HG03039 (cell line): ENCODE measurements around the gene PTPRN2.

Experiments
- ATAC-seq: cut with Tn5 transposase; IDR thresholded peaks from one replicate; pipeline ENCODE4 v1.9.1; 2021; ENCODE audit warnings: mild to moderate bottlenecking, moderate library complexity; ENCODE audit not compliant: unreplicated experiment

Gene PTPRN2

DNA sequence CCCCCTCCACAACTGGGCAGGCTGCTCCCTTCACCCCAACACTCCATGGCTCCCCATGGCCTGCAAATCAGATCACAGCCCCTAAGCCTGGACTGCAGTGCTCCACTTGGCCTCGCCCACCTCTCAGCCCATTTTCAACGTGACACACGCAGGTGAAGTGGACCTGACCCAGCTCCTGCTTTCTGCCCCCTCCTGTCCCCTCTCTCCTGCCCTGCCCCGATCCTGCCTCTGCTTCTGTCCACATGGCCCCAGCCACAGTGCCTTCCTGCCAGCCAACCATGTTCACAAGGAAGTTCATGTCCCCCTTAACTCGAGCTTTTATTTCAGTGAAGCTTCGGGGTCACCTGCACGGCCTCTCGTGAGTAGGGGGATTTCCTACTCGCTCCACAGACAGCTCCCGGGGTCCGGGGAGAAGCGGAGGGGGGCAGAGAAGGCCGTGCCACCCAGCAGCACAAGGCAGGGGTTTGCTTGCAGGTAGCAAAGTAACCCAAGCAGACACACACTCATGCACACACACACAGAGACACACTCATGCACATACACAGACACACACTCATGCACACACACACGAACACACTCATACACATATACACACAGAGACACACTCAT, 713.3 kb downstream of the PTPRN2 start:
- no peak for ATAC-seq

DNA sequence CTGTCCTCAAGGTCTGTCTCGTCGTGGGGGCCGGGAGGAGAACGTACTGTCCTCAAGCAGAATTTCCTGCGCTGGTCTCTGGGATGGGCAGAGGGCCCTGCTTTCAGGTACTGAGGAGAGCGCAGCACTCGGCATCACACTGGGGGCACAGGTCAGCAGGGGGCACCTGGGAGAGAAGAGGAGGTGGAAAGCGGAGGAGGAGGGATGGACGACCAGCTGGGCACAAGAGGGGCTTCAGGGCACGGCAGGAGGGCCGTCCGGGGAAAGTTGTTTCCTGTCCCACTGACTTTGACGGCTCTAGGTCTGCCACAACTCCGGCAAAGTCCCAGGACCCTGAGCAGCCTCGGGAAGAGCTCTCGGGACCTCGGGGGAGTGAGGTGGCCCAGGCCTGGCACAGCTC, 714.0 kb downstream of the PTPRN2 start:
- ATAC-seq: no peak

DNA sequence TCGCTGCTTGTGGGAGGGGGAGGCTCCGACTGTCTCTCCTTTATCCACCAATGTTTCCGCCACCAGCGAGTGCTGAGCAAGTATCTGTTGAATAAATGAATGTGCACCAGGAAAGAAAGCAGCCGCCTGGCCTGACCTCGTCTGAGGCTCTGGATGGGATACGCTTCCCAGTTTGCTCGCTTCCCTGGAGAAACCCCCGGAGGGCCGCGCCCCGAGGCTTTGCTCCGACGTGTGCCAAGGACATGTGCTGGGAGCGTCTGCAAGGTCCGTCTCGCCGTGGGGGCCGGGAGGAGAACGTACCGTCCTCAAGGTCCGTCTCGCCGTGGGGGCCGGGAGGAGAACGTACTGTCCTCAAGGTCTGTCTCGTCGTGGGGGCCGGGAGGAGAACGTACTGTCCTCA, 714.4 kb downstream of the PTPRN2 start:
- no peak for ATAC-seq

DNA sequence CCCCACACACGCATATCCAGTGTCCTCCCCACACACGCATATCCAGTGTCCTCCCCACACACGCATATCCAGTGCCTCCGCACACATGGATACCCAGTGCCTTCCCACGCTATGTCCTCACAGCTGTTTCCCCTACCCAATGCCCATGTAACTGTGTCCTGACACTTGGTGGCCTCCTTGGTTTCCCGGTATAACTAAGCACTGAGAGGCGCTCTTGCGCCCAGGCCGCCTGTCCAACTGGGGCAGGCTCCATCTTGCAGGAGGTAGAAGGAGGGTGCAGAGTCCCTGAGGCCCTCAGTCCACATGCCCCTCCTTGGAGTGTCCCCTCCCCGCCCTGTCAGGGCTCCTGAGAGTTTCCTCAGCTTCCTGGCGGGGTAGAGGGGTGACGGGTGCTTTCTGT, 715.2 kb downstream of the PTPRN2 start:
- no peak for ATAC-seq

GRCh38 chr7:157871681-157872080, 715.9 kb downstream of the PTPRN2 start:
- no peak for ATAC-seq

DNA sequence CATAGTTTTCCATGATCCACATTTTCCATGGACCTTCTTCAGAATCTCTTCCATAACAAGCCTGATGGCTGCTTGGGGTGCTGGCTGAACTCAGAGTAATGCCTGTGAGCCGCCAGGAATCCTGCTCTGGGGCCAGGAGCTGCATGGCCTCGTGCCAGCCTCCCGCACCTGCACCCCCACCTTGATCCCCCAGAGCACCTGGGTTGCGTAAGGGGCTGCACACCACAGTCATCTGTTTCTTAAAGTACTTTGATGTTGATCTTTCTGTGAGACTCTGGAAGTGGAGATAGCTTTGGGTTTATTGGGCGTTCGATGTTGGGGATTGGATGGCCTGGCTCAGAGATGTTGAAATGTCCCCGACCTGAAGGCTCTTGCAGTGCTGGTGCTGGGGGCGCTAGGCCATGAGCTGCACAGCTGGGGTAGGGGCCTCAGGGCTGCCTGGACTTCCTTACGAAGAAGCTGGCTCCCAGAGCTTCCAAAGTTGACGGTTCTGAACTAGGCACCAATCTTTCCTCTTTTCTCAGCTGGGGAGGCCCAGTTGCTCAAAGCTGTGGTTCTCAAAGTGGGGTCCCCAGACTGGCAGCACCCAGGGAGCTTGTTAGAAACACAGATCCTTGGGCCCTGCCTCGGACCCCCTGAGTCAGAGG, 716.9 kb downstream of the PTPRN2 start:
- ATAC-seq: no peak

DNA sequence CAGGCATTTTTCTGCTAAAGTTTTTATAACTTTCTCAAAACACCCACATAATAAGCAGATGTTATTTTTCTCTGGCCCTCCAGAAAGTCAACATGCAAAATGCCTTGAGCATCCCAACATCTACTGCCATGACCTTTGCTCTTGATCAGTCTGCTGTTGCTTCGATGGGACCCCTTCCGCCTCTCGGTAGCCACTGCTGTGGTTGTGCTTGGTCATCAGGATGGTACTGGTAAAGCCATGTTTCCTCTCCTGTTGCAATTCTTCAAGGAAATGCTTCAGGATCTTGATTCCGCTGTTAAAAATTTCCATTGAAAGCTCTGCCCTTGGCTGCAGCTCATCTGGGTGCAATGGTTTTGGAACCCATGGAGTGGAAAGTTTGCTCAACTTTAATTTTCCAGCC, 717.8 kb downstream of the PTPRN2 start:
- no peak for ATAC-seq

GRCh38 chr7:157867685-157868305, 719.8 kb downstream of the PTPRN2 start:
- no peak for ATAC-seq

GRCh38 chr7:157866336-157866924, 721.2 kb downstream of the PTPRN2 start:
- ATAC-seq: no peak

DNA sequence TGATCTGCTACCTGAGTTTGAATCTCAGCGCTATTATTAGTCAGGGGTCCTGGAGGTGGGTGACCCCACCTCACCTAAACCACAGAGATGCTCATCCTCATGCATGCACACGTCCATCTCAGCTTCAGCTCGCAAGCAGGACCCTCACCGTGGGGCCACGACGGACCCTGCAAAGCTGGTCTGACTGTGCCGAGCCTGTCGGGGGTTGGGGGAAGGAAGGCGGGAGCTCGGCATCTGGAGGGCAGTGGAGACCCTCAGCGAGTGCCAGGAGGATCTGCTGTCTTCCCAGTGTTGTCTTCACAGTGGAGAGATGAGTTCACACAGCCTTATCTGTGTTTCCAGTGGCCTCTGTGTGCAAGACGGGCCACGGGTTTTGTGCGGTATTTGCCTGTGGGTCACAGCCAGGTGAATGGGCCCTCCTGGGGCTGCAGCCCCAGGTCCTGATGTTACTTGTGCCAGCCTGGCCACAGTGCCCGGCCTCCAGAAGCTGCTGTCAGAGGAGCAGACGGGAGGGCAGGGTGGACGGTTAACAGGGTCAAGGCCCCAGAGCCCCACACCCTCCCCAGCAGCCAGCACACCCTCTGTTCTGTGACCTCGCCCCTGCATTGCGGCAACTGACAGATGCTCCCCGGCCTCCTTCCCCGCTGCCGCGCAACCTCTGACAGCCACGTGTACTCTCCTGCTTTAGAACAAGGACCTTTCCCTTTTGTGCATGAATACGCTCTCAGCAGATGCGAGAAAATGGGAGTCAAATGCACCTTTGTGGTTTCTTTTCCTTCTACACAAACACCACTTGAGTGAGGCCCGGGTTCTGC, 722.1 kb downstream of the PTPRN2 start:
- no peak for ATAC-seq

DNA sequence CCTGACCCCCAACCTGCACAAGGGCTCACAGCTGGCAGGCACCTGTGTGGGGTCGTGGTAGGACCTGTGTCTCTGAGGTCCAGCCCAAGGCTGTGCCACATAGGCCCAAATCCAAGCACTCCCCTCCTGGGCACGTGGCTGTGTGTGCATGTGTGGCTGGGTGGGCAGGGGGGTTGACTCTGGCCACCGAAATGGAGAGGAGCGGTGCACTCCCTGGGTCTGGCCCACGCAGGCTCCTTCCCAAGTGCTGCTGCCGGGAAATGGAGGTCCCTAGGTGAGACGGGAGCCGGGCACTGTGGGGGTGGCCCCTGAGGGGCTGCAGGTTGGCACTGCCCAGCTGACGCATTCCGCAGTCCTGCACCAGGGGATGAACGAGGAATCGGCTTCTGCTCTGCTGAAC, 722.7 kb downstream of the PTPRN2 start:
- no peak for ATAC-seq

GRCh38 chr7:157863906-157864810, 723.5 kb downstream of the PTPRN2 start:
- ATAC-seq: no peak

DNA sequence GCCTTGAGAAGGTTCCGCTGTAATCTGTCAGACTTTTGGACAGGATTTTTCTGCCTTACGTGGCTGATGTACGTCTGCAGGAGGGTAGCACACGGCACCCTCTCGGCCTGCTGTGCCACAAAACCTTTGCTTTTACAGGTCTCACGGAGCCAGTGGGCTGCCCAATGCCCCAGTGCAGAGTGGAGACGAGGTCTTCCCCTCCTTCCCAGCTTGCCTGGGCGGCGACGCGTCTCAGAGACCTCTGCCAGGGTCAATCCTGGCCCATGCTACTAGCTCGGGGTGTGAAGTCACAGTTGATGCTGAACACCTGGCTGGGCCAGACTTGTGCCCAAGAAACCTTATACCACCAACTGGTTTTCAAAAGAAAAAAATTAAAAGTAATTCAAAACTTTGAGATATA, 724.4 kb downstream of the PTPRN2 start:
- no peak for ATAC-seq

- ATAC-seq: no peak
Observed at GRCh38 chr7:157862731-157863130, 724.9 kb downstream of the PTPRN2 start.

- no peak for ATAC-seq
Observed at GRCh38 chr7:157861551-157861950, 726.1 kb downstream of the PTPRN2 start.

DNA sequence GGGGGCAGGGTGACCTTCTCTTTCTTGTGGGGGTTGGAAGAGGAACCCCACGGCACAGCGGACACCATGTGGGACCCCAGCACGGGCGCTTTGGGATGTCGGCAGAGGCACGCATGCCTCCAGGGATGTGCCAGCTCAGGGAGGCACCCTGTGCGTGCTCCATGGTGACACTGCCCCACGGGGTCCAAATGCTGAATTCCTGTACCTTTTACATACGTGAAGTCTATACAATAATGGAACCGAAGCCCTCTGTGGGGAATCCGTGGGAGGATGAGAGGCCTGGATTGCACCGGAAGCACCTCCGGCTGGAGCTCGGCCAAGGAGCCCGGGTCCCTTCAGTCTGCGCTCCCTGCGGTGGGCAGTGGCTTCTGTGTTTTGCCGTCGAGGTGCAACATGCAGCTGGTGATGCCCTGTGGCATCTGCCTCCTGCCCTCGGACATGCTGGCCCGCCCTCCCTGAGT, 726.6 kb downstream of the PTPRN2 start:
- no peak for ATAC-seq

- no peak for ATAC-seq
Observed at GRCh38 chr7:157860406-157860805, 727.2 kb downstream of the PTPRN2 start.

- no peak for ATAC-seq
Observed at GRCh38 chr7:157859915-157860314, 727.7 kb downstream of the PTPRN2 start.

GRCh38 chr7:157857578-157858075, 730.0 kb downstream of the PTPRN2 start:
- ATAC-seq: no peak
